GM23338 (cell line): ENCODE measurements around the gene SLK. TPM values are rescaled to one million over a fixed set of nuclear protein-coding genes. Genes with fewer than 3 reads are reported as not detected.

Source experiments
- ATAC-seq: fragments of 200-7000 bp; cut with Tn5 transposase; 3 replicates; pipeline ENCODE4 v1.9.1; 2020
- DNase-seq: peaks from one replicate; pipeline ENCODE4 v3.0.0-alpha.2; 2015; ENCODE audit warnings: low spot score
- H2AFZ ChIP-seq: fragments of 200-600 bp; sonication (generic); 2 replicates; pipeline ENCODE4 v1.8.0; 2016; ENCODE audit warnings: antibody characterized with exemption, mild to moderate bottlenecking, moderate library complexity
- H3F3A ChIP-seq: fragments of 200-600 bp; sonication (generic); replicated peaks from 2 replicates; pipeline ENCODE4 v1.8.0; 2017; ENCODE audit warnings: antibody characterized with exemption, mixed run types, low read depth
- H3K27ac ChIP-seq: fragments of 200-600 bp; sonication (generic); 2 replicates; pipeline ENCODE4 v1.6.1; 2016; ENCODE audit warnings: low read depth
- H3K27me3 ChIP-seq: fragments of 200-600 bp; sonication (generic); 2 replicates; pipeline ENCODE4 v1.8.0; 2016; ENCODE audit warnings: mild to moderate bottlenecking, mixed run types, moderate library complexity; ENCODE audit not compliant: insufficient read depth
- H3K36me3 ChIP-seq: fragments of 200-600 bp; sonication (generic); 2 replicates; pipeline ENCODE4 v1.8.0; 2016; ENCODE audit warnings: mild to moderate bottlenecking; ENCODE audit not compliant: insufficient read depth
- H3K4me1 ChIP-seq: fragments of 200-600 bp; sonication (generic); 2 replicates; pipeline ENCODE4 v1.8.0; 2016; ENCODE audit warnings: mild to moderate bottlenecking, moderate library complexity; ENCODE audit not compliant: insufficient read depth
- H3K4me2 ChIP-seq: fragments of 200-600 bp; sonication (generic); 2 replicates; pipeline ENCODE4 v1.7.1; 2017; ENCODE audit warnings: mixed run types
- H3K4me3 ChIP-seq: fragments of 200-600 bp; sonication (generic); 2 replicates; pipeline ENCODE4 v1.6.1; 2016; ENCODE audit warnings: mixed run types
- H3K79me2 ChIP-seq: fragments of 200-600 bp; sonication (generic); replicated peaks from 2 replicates; pipeline ENCODE4 v1.8.0; 2017; ENCODE audit warnings: mild to moderate bottlenecking; ENCODE audit not compliant: insufficient read depth
- H3K9me2 ChIP-seq: fragments of 200-600 bp; sonication (generic); 2 replicates; pipeline ENCODE4 v1.8.0; 2017; ENCODE audit not compliant: insufficient read depth
- H4K20me1 ChIP-seq: fragments of 200-600 bp; sonication (generic); replicated peaks from 2 replicates; pipeline ENCODE4 v1.8.0; 2017; ENCODE audit warnings: mild to moderate bottlenecking; ENCODE audit not compliant: insufficient read depth
- H3K27ac Mint-ChIP-seq: 2 replicates; pipeline ENCODE4 v1.8.0; 2020; ENCODE audit warnings: inconsistent platforms, mild to moderate bottlenecking, moderate library complexity, mixed read lengths
- H3K27me3 Mint-ChIP-seq: 3 replicates; pipeline ENCODE4 v1.8.0; 2022; ENCODE audit warnings: low read depth, mild to moderate bottlenecking, moderate library complexity, mixed read lengths, inconsistent platforms; ENCODE audit not compliant: insufficient read depth, poor library complexity
- H3K36me3 Mint-ChIP-seq: 3 replicates; pipeline ENCODE4 v1.8.0; 2021; ENCODE audit warnings: low read depth, mild to moderate bottlenecking, inconsistent platforms, moderate library complexity, mixed read lengths
- H3K4me1 Mint-ChIP-seq: 3 replicates; pipeline ENCODE4 v1.8.0; 2020; ENCODE audit warnings: mild to moderate bottlenecking, inconsistent platforms, mixed read lengths
- H3K4me3 Mint-ChIP-seq: 3 replicates; pipeline ENCODE4 v1.8.0; 2021; ENCODE audit warnings: moderate library complexity, mild to moderate bottlenecking, inconsistent platforms, mixed read lengths
- H3K9me3 Mint-ChIP-seq: 3 replicates; pipeline ENCODE4 v1.8.0; 2020; ENCODE audit warnings: moderate library complexity, mild to moderate bottlenecking, inconsistent platforms, mixed read lengths
- CREB1 ChIP-seq: fragments of 250-450 bp; sonication (Bioruptor Pico); IDR thresholded peaks from 2 replicates; pipeline ENCODE4 v1.5.0; 2020; ENCODE audit warnings: low read depth, mild to moderate bottlenecking, moderate library complexity
- CTCF ChIP-seq, 2 experiments: fragments of 200-600 bp in 1 of 2; sonication (generic) in 1 of 2; conservative IDR thresholded peaks; 2 replicates each; pipeline versions ENCODE4 v1.5.1 to v1.6.1; 2016 to 2017; ENCODE audit warnings: antibody characterized with exemption in 2 of 2, low read depth in 2 of 2, mild to moderate bottlenecking in 2 of 2, moderate library complexity in 1 of 2
- ETS1 ChIP-seq: IDR thresholded peaks from 2 replicates; pipeline ENCODE4 v1.6.1; 2016; ENCODE audit warnings: antibody characterized with exemption
- EZH2phosphoT487 ChIP-seq: fragments of 200-600 bp; sonication (generic); IDR thresholded peaks from one replicate; pipeline ENCODE4 v1.8.1; 2018; ENCODE audit warnings: antibody characterized with exemption; ENCODE audit not compliant: unreplicated experiment
- JUNB ChIP-seq: IDR thresholded peaks from one replicate; pipeline ENCODE4 v1.6.1; 2016; ENCODE audit warnings: antibody characterized with exemption; ENCODE audit not compliant: unreplicated experiment
- NANOG ChIP-seq: IDR thresholded peaks from 2 replicates; pipeline ENCODE4 v1.6.1; 2016; ENCODE audit warnings: antibody characterized with exemption, borderline replicate concordance
- POLR2AphosphoS5 ChIP-seq: IDR thresholded peaks from 2 replicates; pipeline ENCODE4 v1.6.1; 2016; ENCODE audit warnings: antibody characterized with exemption, low read depth
- STAT1 ChIP-seq: IDR thresholded peaks from one replicate; pipeline ENCODE4 v1.6.1; 2016; ENCODE audit warnings: antibody characterized with exemption; ENCODE audit not compliant: unreplicated experiment
- ZNF114 ChIP-seq: fragments of 250-450 bp; sonication (Bioruptor Pico); IDR thresholded peaks from 2 replicates; pipeline ENCODE4 v1.5.0; 2020; ENCODE audit warnings: mild to moderate bottlenecking, moderate library complexity
- ZNF331 ChIP-seq: fragments of 250-450 bp; sonication (Bioruptor Pico); IDR thresholded peaks from 2 replicates; pipeline ENCODE4 v1.5.0; 2020; ENCODE audit warnings: low read depth, mild to moderate bottlenecking, moderate library complexity
- ZNF462 ChIP-seq: fragments of 250-450 bp; sonication (Bioruptor Pico); IDR thresholded peaks from 2 replicates; pipeline ENCODE4 v1.5.0; 2020; ENCODE audit warnings: mild to moderate bottlenecking, moderate library complexity
- polyA plus RNA-seq: library from polyadenylated mRNA; unstranded; fragments of >200 nt; fragmentation: Nextera tagmentation; extraction: Ambion mirVana; gene quantifications from 2 replicates; pipeline ENCODE4 v1.2.1, GENCODE V29; 2016
- total RNA-seq: library from RNA; depleted of rRNA; stranded (reverse); fragments of >200 nt; shearing (Covaris generic); gene quantifications from 2 replicates; pipeline ENCODE4 v1.2.3, GENCODE V29; 2014

Gene SLK
- total and polyA plus RNA-seq, 2 experiments from 2014 or later: 8.4 to 21.5 TPM

GRCh38 chr10:104016661-104017060, 49.7 kb downstream of the SLK start:
- Histone ChIP-seq H3K9me2 (no peaks in the 10 kb centered on the region), H3K27ac (no peak overlapping the region), H2AFZ (no peak overlapping the region), H3K79me2 (no peaks in the 10 kb centered on the region), H3K36me3 (no peaks in the 10 kb centered on the region), H3K4me3 (no peak overlapping the region), H4K20me1 (no peaks in the 10 kb centered on the region), H3F3A (no peaks in the 10 kb centered on the region), H3K27me3 (no peaks in the 10 kb centered on the region), H3K4me2 (no peak overlapping the region), H3K4me1 (peaks cover 6% of the 10 kb centered on the region)
- H3K27ac Mint-ChIP-seq: no peak overlapping the region
- no peak for TF ChIP-seq JUNB
- ATAC-seq: no peak
- H3K4me1 Mint-ChIP-seq: peaks cover 5% of the 10 kb centered on the region; the same call in 2 of the 3 replicates
- DNase-seq: no peak
- no peaks in the 10 kb centered on the region for H3K27me3 Mint-ChIP-seq
- H3K9me3 Mint-ChIP-seq: no peaks in the 10 kb centered on the region
- no peak overlapping the region for H3K4me3 Mint-ChIP-seq
- peaks cover 4% of the 10 kb centered on the region; the same call in 1 of the 3 replicates for H3K36me3 Mint-ChIP-seq

- Histone ChIP-seq H3K27ac (no peak overlapping the region), H3F3A (no peaks in the 10 kb centered on the region), H3K4me2 (no peak overlapping the region), H3K9me2 (no peaks in the 10 kb centered on the region), H3K4me1 (peaks cover 6% of the 10 kb centered on the region), H3K27me3 (no peaks in the 10 kb centered on the region), H2AFZ (no peak overlapping the region), H3K4me3 (no peak overlapping the region), H3K79me2 (no peaks in the 10 kb centered on the region), H3K36me3 (no peaks in the 10 kb centered on the region), H4K20me1 (no peaks in the 10 kb centered on the region)
- Mint-ChIP-seq H3K36me3 (peaks cover 7% of the 10 kb centered on the region; the same call in 1 of the 3 replicates), H3K4me1 (peaks cover 5% of the 10 kb centered on the region; the same call in 2 of the 3 replicates), H3K9me3 (no peaks in the 10 kb centered on the region), H3K27ac (no peak overlapping the region), H3K27me3 (no peaks in the 10 kb centered on the region), H3K4me3 (no peak overlapping the region)
- DNase-seq (no peak), ATAC-seq (no peak)
- TF ChIP-seq POLR2AphosphoS5 (no peak), EZH2phosphoT487 (no peak), ETS1 (no peak), NANOG (no peak), STAT1 (no peak), ZNF331 (CRISPR knock-in tag) (no peak), ZNF462 (no peak), CREB1 (CRISPR knock-in tag) (no peak), CTCF (conservative IDR thresholded peaks at IDR 0.05; ENCODE audit: low read depth in 2 of 2) (no peak), ZNF114 (no peak)
Observed at GRCh38 chr10:104018471-104018870, 51.5 kb downstream of the SLK start.
